GM12878 (cell line): ENCODE measurements around the gene TPO. TPM values are rescaled to one million over a fixed set of nuclear protein-coding genes. Genes with fewer than 3 reads are reported as not detected.

ENCODE experiments used
- ATAC-seq: fragments of 200-7000 bp; cut with Tn5 transposase; 3 replicates; pipeline ENCODE4 v1.9.1; 2020; ENCODE audit warnings: mild to moderate bottlenecking, moderate library complexity
- BruUV-seq: library from RNA; stranded (reverse); fragments of 400-500 nt; replicated peaks from 2 replicates; lab custom pipeline; 2021; lab: Mats Ljungman, UMichigan
- CTCF ChIA-PET: fragments of 300-600 bp; sonication (Branson Sonifier 250); formaldehyde crosslinking; extraction: SDS; loops from one replicate; lab custom pipeline; 2021; ENCODE audit warnings: inconsistent platforms; lab: Yijun Ruan, JAX
- POLR2A ChIA-PET: fragments of 350-600 bp; formaldehyde crosslinking; extraction: SDS; loops from one replicate; lab custom pipeline; 2021; ENCODE audit warnings: inconsistent platforms; lab: Charles Lee
- RAD21 ChIA-PET: fragments of 300-600 bp; sonication (Branson Sonifier 250); formaldehyde crosslinking; loops from one replicate; lab custom pipeline; 2023; ENCODE audit warnings: antibody characterized with exemption; ENCODE audit not compliant: unreplicated experiment; lab: Charles Lee
- SMC1A ChIA-PET: fragments of 300-600 bp; sonication (Branson Sonifier 250); formaldehyde crosslinking; loops from one replicate; lab custom pipeline; 2023; ENCODE audit not compliant: unreplicated experiment, uncharacterized antibody; lab: Charles Lee
- DNase-seq: peaks from one replicate; pipeline ENCODE4 v3.0.0-alpha.2; 2011; ENCODE audit warnings: low read depth, low spot score
- FAIRE-seq: peaks from 3 replicates; lab custom pipeline; 2011; peaks lifted over from hg19 to GRCh38; lab: Jason Lieb, UNC
- H2AFZ ChIP-seq: 2 replicates; pipeline ENCODE4 v1.6.0; 2011; ENCODE audit warnings: low read depth, low read length, control low read depth; ENCODE audit not compliant: control insufficient read depth
- H3K27ac ChIP-seq: 2 replicates; pipeline ENCODE4 v1.5.1; 2011; ENCODE audit warnings: control low read depth; ENCODE audit not compliant: control insufficient read depth, insufficient read depth
- H3K27me3 ChIP-seq, 2 experiments: replicated peaks in 1 of 2; 2 replicates each; pipeline versions ENCODE4 v1.6.0 to v1.6.1; 2011; ENCODE audit warnings: low read length in 1 of 2; ENCODE audit not compliant: control insufficient read depth in 2 of 2, insufficient read depth in 2 of 2
- H3K36me3 ChIP-seq, 2 experiments: 2 replicates each; pipeline ENCODE4 v1.5.1; 2011; ENCODE audit warnings: low read length in 1 of 2; ENCODE audit not compliant: control insufficient read depth in 2 of 2, insufficient read depth in 2 of 2
- H3K4me1 ChIP-seq: 2 replicates; pipeline ENCODE4 v1.6.1; 2011; ENCODE audit warnings: mild to moderate bottlenecking, low read length, moderate library complexity, mixed read lengths; ENCODE audit not compliant: control insufficient read depth, insufficient read depth
- H3K4me2 ChIP-seq: 2 replicates; pipeline ENCODE4 v1.6.0; 2011; ENCODE audit warnings: control low read depth; ENCODE audit not compliant: control insufficient read depth, insufficient read depth
- H3K4me3 ChIP-seq: fragments of 200-600 bp; sonication (generic); 2 replicates; pipeline ENCODE4 v1.5.1; 2016
- H3K79me2 ChIP-seq: 2 replicates; pipeline ENCODE4 v1.6.0; 2011; ENCODE audit warnings: low read length; ENCODE audit not compliant: control insufficient read depth, insufficient read depth
- H3K9ac ChIP-seq: 2 replicates; pipeline ENCODE4 v1.8.0; 2011; ENCODE audit warnings: low read length, control low read depth, mixed read lengths; ENCODE audit not compliant: control insufficient read depth, insufficient read depth
- H3K9me3 ChIP-seq: replicated peaks from 3 replicates; pipeline ENCODE4 v1.5.1; 2011; ENCODE audit warnings: mild to moderate bottlenecking, low read length; ENCODE audit not compliant: control insufficient read depth, insufficient read depth
- H4K20me1 ChIP-seq: 2 replicates; pipeline ENCODE4 v1.6.0; 2011; ENCODE audit not compliant: control insufficient read depth, insufficient read depth
- BCL11A ChIP-seq: IDR thresholded peaks from 2 replicates; pipeline ENCODE4 v1.6.1; 2011; ENCODE audit warnings: low read depth, low read length
- BCL3 ChIP-seq: IDR thresholded peaks from 2 replicates; pipeline ENCODE4 v1.6.1; 2011; ENCODE audit warnings: borderline replicate concordance, low read depth, mild to moderate bottlenecking, moderate library complexity, low read length; ENCODE audit not compliant: insufficient read depth, poor library complexity, severe bottlenecking
- BMI1 ChIP-seq: fragments of 450-650 bp; IDR thresholded peaks from 2 replicates; pipeline ENCODE4 v1.6.1; 2016; ENCODE audit warnings: mild to moderate bottlenecking, moderate library complexity, borderline replicate concordance
- CHD4 ChIP-seq: fragments of 200-600 bp; sonication (generic); IDR thresholded peaks from 2 replicates; pipeline ENCODE4 v1.6.1; 2016; ENCODE audit warnings: mild to moderate bottlenecking
- EP300 ChIP-seq, 2 experiments: fragments of 150-350 bp in 1 of 2; IDR thresholded peaks; 2 replicates each; pipeline ENCODE4 v1.6.1; 2011 to 2012; ENCODE audit warnings: low read depth in 2 of 2, low read length in 2 of 2, borderline replicate concordance in 1 of 2, improper control_type of control experiment in 1 of 2, inconsistent platforms in 1 of 2; ENCODE audit not compliant: control insufficient read depth in 1 of 2
- KDM1A ChIP-seq: fragments of 200-600 bp; sonication (generic); IDR thresholded peaks from 2 replicates; pipeline ENCODE4 v1.6.1; 2016; ENCODE audit warnings: borderline replicate concordance
- MYB ChIP-seq: fragments of 150-350 bp; IDR thresholded peaks from 2 replicates; pipeline ENCODE4 v1.6.1; 2014; ENCODE audit warnings: mild to moderate bottlenecking, low read depth, low read length, borderline replicate concordance
- POU2F2 ChIP-seq: IDR thresholded peaks from 3 replicates; pipeline ENCODE4 v1.6.1; 2011; ENCODE audit warnings: low read depth, mild to moderate bottlenecking, low read length, borderline replicate concordance
- SUZ12 ChIP-seq: fragments of 200-600 bp; sonication (generic); IDR thresholded peaks from one replicate; pipeline ENCODE4 v1.6.1; 2018; ENCODE audit warnings: antibody characterized with exemption, mild to moderate bottlenecking; ENCODE audit not compliant: unreplicated experiment
- ZNF24 ChIP-seq: fragments of 450-650 bp; IDR thresholded peaks from 2 replicates; pipeline ENCODE4 v1.6.1; 2017; ENCODE audit warnings: antibody characterized with exemption, mild to moderate bottlenecking
- WGBS: methylation state at CpG from one replicate; pipeline ENCODE4 v1.1.6; 2016; ENCODE audit warnings: low lambda C conversion rate; ENCODE audit not compliant: insufficient replicate concordance, insufficient coverage; ENCODE audit errors: missing lambda C conversion rate; 5-methylcytosine and 5-hydroxymethylcytosine counted together
- in situ Hi-C: fragments of 300-500 bp; cut with MboI; formaldehyde crosslinking; loops from 9 replicates; pipeline ENCODE4 v1.14.3; 2018; ENCODE audit warnings: mixed read lengths
- intact Hi-C: fragments of 100-400 bp; cut with micrococcal nuclease; formaldehyde crosslinking; loops from one replicate; pipeline ENCODE4 v1.14.2; 2022; ENCODE audit not compliant: unreplicated experiment
- polyA plus RNA-seq, 11 experiments: library from polyadenylated mRNA; depleted of rRNA in 4 of 11; unstranded in 6 of 11; stranded (reverse) in 5 of 11; fragments of >200 nt; fragmentation: Nextera tagmentation in 4 of 11; fragmentation: Illumina TruSeq in 1 of 11; extraction: Ambion mirVana in 4 of 11; extraction: Trizol in 1 of 11; gene quantifications; 1 replicate in 1 of 11; 2 replicates in 10 of 11; pipeline versions ENCODE4 v1.2.1 to v1.2.3, GENCODE V29; 2011 to 2016; ENCODE audit warnings: inconsistent platforms in 2 of 11, missing spikeins in 2 of 11, low read depth in 1 of 11
- total RNA-seq, 4 experiments: library from RNA; depleted of rRNA in 3 of 4; stranded (reverse); fragments of >200 nt in 3 of 4; fragmentation: Illumina TruSeq in 1 of 4; extraction: Trizol in 1 of 4; gene quantifications; 2 replicates each; pipeline versions ENCODE4 v1.2.1 to v1.2.3, GENCODE V29; 2013 to 2021

The TPO gene
- total and polyA plus RNA-seq, 10 of the 15 experiments (the other 5 are each of a cell fraction or from before 2014, with no cell fraction given): 0.07 to 0.11 TPM; not detected in 8

- no peak for FAIRE-seq
- no peak overlapping the region for H3K4me3 ChIP-seq
- H3K9me3 ChIP-seq: no peaks in the 10 kb centered on the region; the same call in 2 of the 3 replicates
- POLR2A ChIA-PET: no interaction called here
- no TSS peak for BruUV-seq
- H3K4me1 ChIP-seq: no peaks in the 10 kb centered on the region
- no peaks in the 10 kb centered on the region for H3K79me2 ChIP-seq
- DNase-seq: no peak
- in situ Hi-C loops (no loop called here), intact Hi-C loops (no loop called here)
- no peaks in the 10 kb centered on the region for H3K27me3 ChIP-seq
- H2AFZ ChIP-seq: no peak overlapping the region
- RAD21 ChIA-PET: no interaction called here
- H4K20me1 ChIP-seq: no peaks in the 10 kb centered on the region
- no peak for ATAC-seq
- SMC1A ChIA-PET: no interaction called here
- H3K27ac ChIP-seq: no peak overlapping the region
- no peak overlapping the region for H3K9ac ChIP-seq
- TF ChIP-seq ZNF24: no peak
- no peak for TF ChIP-seq SUZ12
- no peak for TF ChIP-seq KDM1A
- no peak for TF ChIP-seq MYB
- TF ChIP-seq CHD4: no peak
- no peak for TF ChIP-seq POU2F2
- no peak for TF ChIP-seq BCL11A
- no peak for TF ChIP-seq BMI1
- 34% methylated on average over 4 of the region's 4 CpGs for WGBS
- no peaks in the 10 kb centered on the region for H3K36me3 ChIP-seq
- H3K4me2 ChIP-seq: no peak overlapping the region
- CTCF ChIA-PET: no interaction called here
Observed at GRCh38 chr2:1437537-1437936, 24.3 kb downstream of the TPO start.

- ATAC-seq (no peak), DNase-seq (no peak)
Observed at GRCh38 chr2:1438972-1439371, 25.7 kb downstream of the TPO start.

More at GRCh38 chr2:1438972-1439371, 25.7 kb downstream of the TPO start:
- BruUV-seq: no TSS peak
- Histone ChIP-seq H3K4me1 (no peaks in the 10 kb centered on the region), H3K79me2 (no peaks in the 10 kb centered on the region), H3K4me3 (no peak overlapping the region), H2AFZ (no peak overlapping the region), H3K36me3 (no peaks in the 10 kb centered on the region), H4K20me1 (no peaks in the 10 kb centered on the region), H3K9me3 (no peaks in the 10 kb centered on the region; the same call in 2 of the 3 replicates), H3K4me2 (no peak overlapping the region), H3K27me3 (no peaks in the 10 kb centered on the region), H3K9ac (no peak overlapping the region), H3K27ac (no peak overlapping the region)
- WGBS: 20% methylated on average over 6 of the region's 6 CpGs
- in situ Hi-C loops (no loop called here), intact Hi-C loops (no loop called here)
- POLR2A ChIA-PET: no interaction called here
- FAIRE-seq: no peak
- TF ChIP-seq EP300 (IDR thresholded peaks at IDR 0.05; ENCODE audit: borderline replicate concordance in 1 of 2, control insufficient read depth in 1 of 2, low read depth in 2 of 2, low read length in 2 of 2): no peak
- no peak for TF ChIP-seq BCL3
- SMC1A ChIA-PET: no interaction called here
- RAD21 ChIA-PET: no interaction called here
- CTCF ChIA-PET: no interaction called here
